ENCODE data around the gene GABRR2.

GABRR2 gene

GRCh38 chr6:89315249-89315885, at the start of gene GABRR2:
TSS of gene GABRR2 (minus strand) at chr6:89315299. CDS start at chr6:89315165, 134 bp downstream.
- DNase-seq: no peak

GRCh38 chr6:89364586-89364985, 49.5 kb upstream of the GABRR2 start:
- DNase-seq: no peak

- DNase-seq: no peak
Observed at GRCh38 chr6:89361171-89361570, 46.1 kb upstream of the GABRR2 start.

- DNase-seq: no peak
Observed at GRCh38 chr6:89360415-89360999, 45.4 kb upstream of the GABRR2 start.

GRCh38 chr6:89359561-89359960, 44.5 kb upstream of the GABRR2 start:
- DNase-seq: no peak

GRCh38 chr6:89357390-89357789, 42.3 kb upstream of the GABRR2 start:
- no peak for DNase-seq

GRCh38 chr6:89356642-89357170, 41.6 kb upstream of the GABRR2 start:
- no peak for DNase-seq

GRCh38 chr6:89355511-89356194, 40.6 kb upstream of the GABRR2 start:
- no peak for DNase-seq

- DNase-seq: no peak
Observed at GRCh38 chr6:89353702-89354392, 38.7 kb upstream of the GABRR2 start.

GRCh38 chr6:89353118-89353556, 38.0 kb upstream of the GABRR2 start:
- DNase-seq: no peak

GRCh38 chr6:89352278-89353117, 37.4 kb upstream of the GABRR2 start, which contains the start of gene UBE2J1:
TSS of gene UBE2J1 (minus strand) at chr6:89352722. CDS start at chr6:89352569, 153 bp downstream.
- peak; percentile 86 for DNase-seq

- DNase-seq: no peak
Observed at GRCh38 chr6:89351671-89352277, 36.7 kb upstream of the GABRR2 start.

- DNase-seq: no peak
Observed at GRCh38 chr6:89350281-89350966, 35.3 kb upstream of the GABRR2 start.

- no peak for DNase-seq
Observed at GRCh38 chr6:89348372-89348771, 33.3 kb upstream of the GABRR2 start.

GRCh38 chr6:89347825-89348224, 32.7 kb upstream of the GABRR2 start:
- DNase-seq: no peak

- no peak for DNase-seq
Observed at GRCh38 chr6:89346433-89346832, 31.3 kb upstream of the GABRR2 start.

- DNase-seq: no peak
Observed at GRCh38 chr6:89339565-89339964, 24.5 kb upstream of the GABRR2 start.

GRCh38 chr6:89335164-89335563, 20.1 kb upstream of the GABRR2 start:
- DNase-seq: no peak

GRCh38 chr6:89330910-89331309, 15.8 kb upstream of the GABRR2 start:
- no peak for DNase-seq

- no peak for DNase-seq
Observed at GRCh38 chr6:89328976-89329375, 13.9 kb upstream of the GABRR2 start.

GRCh38 chr6:89324304-89324703, 9.2 kb upstream of the GABRR2 start:
- DNase-seq: no peak

Data from stimulated activated CD8-positive, alpha-beta memory T cell treated with anti-CD3 and anti-CD28 coated beads, Interleukin-4, amount 100 ng/mL, for 48 hours (primary cell).